Testis (tissue), 2 donors: ENCODE data around the gene RNF180.

Experiments
- CTCF ChIP-seq, 3 experiments: fragments of 450-650 bp in 2 of 3; fragments of 200-600 bp in 1 of 3; sonication (generic) in 1 of 3; IDR thresholded peaks; one replicate each; pipeline ENCODE4 v1.5.1; 2016 to 2019; ENCODE audit warnings: antibody characterized with exemption in 3 of 3, mild to moderate bottlenecking in 2 of 3, moderate library complexity in 1 of 3
- POLR2A ChIP-seq: fragments of 450-650 bp; IDR thresholded peaks from one replicate; pipeline ENCODE4 v1.6.1; 2017; ENCODE audit warnings: antibody characterized with exemption, mild to moderate bottlenecking, moderate library complexity

- TF ChIP-seq POLR2A, result no peak
- TF ChIP-seq CTCF (IDR thresholded peaks at IDR 0.05), result no peak
Measured at GRCh38 chr5:64147379-64147778, 18.3 kb upstream of the RNF180 start.
